ENCODE data around the gene MYL10.

The MYL10 gene

DNA sequence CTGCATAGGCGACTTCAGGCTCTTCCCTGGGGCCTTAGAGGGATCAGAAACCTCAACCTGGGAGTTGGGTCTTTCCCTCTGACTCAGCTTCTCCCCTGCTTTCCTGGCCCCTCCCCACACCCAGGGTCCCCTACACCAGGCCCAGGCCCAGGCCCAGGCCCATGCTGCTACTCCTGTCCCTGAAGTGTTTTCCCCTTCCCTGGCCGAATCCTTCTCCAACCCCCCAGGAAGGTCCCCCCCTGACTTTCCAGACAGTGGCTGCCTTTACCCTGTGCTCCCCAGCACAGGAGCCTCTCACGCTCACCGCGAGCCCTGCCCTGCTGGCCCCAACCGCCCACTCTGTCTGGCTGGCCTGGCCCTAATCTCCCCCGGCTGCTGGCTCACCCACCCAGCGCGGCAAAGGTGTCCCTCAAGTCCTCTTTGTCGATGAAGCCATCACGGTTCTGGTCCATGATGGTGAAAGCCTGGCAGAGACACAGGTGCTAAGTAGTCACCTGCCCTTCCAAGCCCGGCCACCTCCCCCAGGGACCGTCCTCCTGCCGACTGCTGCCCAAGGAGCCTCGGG is 6.4 kb downstream of the MYL10 start:
- Mint-ChIP-seq H3K9me3 (no peaks in the 10 kb centered on the region), H3K27me3 (ENCODE audit: low read depth) (peaks cover 18% of the 10 kb centered on the region), H3K27ac (peak overlapping the region in 1 of 3 experiments; percentile 10), H3K36me3 (ENCODE audit: low read depth) (no peaks in the 10 kb centered on the region), H3K4me1 (peaks cover 31% of the 10 kb centered on the region), H3K4me3 (no peak overlapping the region)
- TF ChIP-seq, protein P1, sequence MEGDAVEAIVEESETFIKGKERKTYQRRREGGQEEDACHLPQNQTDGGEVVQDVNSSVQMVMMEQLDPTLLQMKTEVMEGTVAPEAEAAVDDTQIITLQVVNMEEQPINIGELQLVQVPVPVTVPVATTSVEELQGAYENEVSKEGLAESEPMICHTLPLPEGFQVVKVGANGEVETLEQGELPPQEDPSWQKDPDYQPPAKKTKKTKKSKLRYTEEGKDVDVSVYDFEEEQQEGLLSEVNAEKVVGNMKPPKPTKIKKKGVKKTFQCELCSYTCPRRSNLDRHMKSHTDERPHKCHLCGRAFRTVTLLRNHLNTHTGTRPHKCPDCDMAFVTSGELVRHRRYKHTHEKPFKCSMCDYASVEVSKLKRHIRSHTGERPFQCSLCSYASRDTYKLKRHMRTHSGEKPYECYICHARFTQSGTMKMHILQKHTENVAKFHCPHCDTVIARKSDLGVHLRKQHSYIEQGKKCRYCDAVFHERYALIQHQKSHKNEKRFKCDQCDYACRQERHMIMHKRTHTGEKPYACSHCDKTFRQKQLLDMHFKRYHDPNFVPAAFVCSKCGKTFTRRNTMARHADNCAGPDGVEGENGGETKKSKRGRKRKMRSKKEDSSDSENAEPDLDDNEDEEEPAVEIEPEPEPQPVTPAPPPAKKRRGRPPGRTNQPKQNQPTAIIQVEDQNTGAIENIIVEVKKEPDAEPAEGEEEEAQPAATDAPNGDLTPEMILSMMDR (IDR thresholded peaks at IDR 0.05; ENCODE audit: unreplicated experiment in 3 of 3), result no peak

DNA sequence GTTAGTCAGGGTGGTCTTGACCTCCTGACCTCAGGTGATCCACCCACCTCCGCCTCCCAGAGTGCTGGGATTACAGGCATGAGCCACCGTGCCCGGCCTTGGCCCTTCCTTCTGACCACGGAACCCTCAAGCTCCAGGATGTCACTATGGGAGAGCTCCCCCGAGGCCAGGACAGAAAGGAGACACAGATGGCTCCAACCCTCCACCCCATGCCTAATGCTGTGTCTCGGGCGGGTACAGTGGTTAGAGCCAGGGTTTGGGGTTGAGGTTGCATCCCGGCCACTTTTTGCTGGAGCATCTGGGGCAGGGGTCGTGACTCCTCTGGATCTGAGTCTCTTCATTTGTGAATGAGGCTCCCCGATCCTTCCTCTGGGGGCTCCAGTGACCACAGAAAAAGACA is 8.1 kb downstream of the MYL10 start:
- H3K27ac Mint-ChIP-seq, result no peak overlapping the region
- H3K4me1 Mint-ChIP-seq, result peaks cover 26% of the 10 kb centered on the region
- H3K9me3 Mint-ChIP-seq, result no peaks in the 10 kb centered on the region
- TF ChIP-seq, protein P1 (IDR thresholded peaks at IDR 0.05; ENCODE audit: unreplicated experiment in 3 of 3), result no peak
- H3K4me3 Mint-ChIP-seq, result no peak overlapping the region
- H3K36me3 Mint-ChIP-seq (ENCODE audit: low read depth), result no peaks in the 10 kb centered on the region
- H3K27me3 Mint-ChIP-seq (ENCODE audit: low read depth), result peaks cover 23% of the 10 kb centered on the region

DNA sequence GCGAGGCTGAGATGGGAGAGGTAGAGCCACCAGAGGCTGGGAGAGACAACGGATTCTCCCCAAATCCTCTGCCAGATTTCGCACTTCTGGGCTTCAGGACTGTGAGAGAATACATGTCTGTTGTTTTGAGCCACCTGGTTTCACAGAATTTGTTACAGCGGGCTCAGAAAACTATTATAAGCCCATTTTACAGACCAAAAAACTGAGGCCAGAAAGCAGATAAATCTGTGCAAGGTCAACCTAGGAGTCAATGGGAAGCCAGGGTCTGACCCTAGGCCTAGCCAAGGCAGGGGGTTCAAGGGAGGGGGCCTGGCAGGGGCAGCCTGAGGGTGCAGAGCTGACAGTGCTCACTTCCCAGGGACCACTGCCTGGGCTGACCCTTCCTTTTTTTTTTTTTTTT is 8.7 kb downstream of the MYL10 start:
- TF ChIP-seq, protein P1 (IDR thresholded peaks at IDR 0.05; ENCODE audit: unreplicated experiment in 3 of 3), result no peak
- H3K4me1 Mint-ChIP-seq, result peaks cover 20% of the 10 kb centered on the region
- H3K27me3 Mint-ChIP-seq (ENCODE audit: low read depth), result peaks cover 20% of the 10 kb centered on the region
- no peak overlapping the region for H3K4me3 Mint-ChIP-seq
- H3K27ac Mint-ChIP-seq, result no peak overlapping the region
- H3K36me3 Mint-ChIP-seq (ENCODE audit: low read depth), result no peaks in the 10 kb centered on the region
- no peaks in the 10 kb centered on the region for H3K9me3 Mint-ChIP-seq

DNA sequence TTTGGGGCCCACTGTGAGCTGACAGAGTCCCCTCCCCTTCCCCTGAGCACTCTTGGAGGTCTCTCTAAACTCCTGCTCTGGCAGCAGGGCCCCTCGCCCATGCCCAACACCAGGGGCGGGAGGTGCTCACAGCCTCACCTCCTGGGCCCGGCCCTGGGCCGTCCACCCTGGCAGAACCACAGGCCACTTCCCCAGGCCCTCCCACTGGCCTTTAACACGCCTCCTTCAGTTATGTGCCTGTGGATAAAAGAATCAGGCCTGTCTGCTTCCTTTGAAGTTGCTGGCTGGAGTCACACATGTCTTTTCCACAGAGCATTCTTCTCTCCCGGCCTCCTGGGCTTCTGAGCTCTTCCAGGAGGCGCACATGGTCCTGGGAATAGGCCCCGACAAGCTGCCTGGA is 10.2 kb downstream of the MYL10 start:
- TF ChIP-seq, protein P1 (IDR thresholded peaks at IDR 0.05; ENCODE audit: unreplicated experiment in 3 of 3), result no peak
- H3K4me3 Mint-ChIP-seq, result no peak overlapping the region
- H3K9me3 Mint-ChIP-seq, result no peaks in the 10 kb centered on the region
- H3K36me3 Mint-ChIP-seq (ENCODE audit: low read depth), result no peaks in the 10 kb centered on the region
- peaks cover 15% of the 10 kb centered on the region for H3K27me3 Mint-ChIP-seq (ENCODE audit: low read depth)
- peak overlapping the region; percentile 52 to 61 (median 56) for H3K27ac Mint-ChIP-seq
- peaks cover 20% of the 10 kb centered on the region for H3K4me1 Mint-ChIP-seq

DNA sequence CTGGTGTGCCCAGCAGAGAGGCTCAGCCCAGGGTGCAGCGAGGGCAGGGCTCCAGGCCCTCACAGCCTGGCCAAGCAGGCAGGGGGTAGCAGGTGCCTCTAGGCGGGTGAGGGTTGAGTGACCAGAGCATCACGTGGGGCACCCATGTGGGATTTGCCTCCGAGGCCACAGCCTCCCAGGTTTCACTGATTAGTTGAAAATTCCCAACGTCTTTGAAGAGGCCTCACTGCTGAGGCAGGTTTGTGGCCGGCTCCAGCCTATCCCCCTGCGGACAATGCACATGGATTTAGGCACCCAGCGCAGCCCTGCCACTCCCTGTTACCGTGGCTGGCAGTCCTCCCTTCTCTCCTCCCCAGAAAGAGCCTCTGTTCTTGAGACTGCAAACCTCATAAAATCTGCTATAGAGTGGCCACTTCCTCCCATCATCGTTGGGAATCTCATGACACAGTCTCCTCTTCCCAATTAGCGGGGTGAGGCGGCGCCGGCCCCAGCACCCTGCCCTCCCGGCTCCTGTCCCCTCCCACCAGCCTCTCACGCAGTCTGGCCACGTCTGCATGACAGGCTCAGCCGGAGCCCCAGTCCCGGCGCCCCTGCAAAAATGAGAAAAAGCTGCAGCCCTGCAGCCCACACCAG is 10.8 kb downstream of the MYL10 start:
- Mint-ChIP-seq H3K36me3 (ENCODE audit: low read depth) (no peaks in the 10 kb centered on the region), H3K27me3 (ENCODE audit: low read depth) (peaks cover 17% of the 10 kb centered on the region), H3K9me3 (no peaks in the 10 kb centered on the region), H3K27ac (peak overlapping the region; percentile 37 to 82 (median 61)), H3K4me1 (peaks cover 22% of the 10 kb centered on the region), H3K4me3 (no peak overlapping the region)
- TF ChIP-seq, protein P1 (IDR thresholded peaks at IDR 0.05; ENCODE audit: unreplicated experiment in 3 of 3), result no peak
